ENCODE results near the gene NRIP3.
"Not testable (repeated sequence)": the region's sequence is repeated elsewhere in the genome, so short reads cannot be mapped to it uniquely, and the experiment has no call there.

Gene NRIP3

DNA sequence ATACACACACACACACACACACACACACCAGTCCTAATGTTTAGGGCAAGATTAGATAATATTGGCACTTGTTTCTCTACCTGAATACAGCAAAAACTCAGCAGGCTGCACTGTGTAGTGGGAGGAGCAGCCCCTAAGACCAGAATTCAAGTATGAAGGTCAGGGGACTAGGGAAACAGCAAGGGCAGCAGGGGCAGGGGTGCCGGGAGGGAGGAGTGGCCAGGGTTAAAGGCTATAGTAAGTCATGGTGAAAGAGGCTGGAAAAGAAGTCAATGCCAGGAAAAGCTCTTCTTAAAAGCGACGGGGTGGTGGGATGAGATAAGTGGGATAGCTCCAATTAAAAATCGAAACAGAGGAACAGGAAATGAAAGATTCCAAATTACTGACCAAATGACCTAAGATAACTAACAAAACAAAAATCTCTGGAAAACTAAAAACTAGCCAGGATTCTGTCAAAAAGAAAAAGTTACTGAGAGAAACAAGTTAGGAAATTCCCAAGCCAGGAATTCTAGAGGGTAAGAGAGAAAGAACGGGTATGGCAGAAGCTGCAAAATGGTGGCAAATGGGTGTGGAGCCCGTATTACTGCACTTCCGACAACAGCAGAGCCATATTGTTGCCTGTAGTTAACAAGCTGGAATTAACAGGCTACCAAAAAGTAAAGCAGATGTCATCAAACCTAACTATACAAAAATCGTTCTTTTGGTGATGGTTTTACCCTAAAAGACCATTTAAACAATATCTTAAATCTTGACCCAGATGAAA is 62.3 kb downstream of the NRIP3 start:
- TF ChIP-seq SUZ12 (IDR thresholded peaks at IDR 0.05) (no peak), TARDBP (IDR thresholded peaks at IDR 0.05) (no peak), ELF4 (IDR thresholded peaks at IDR 0.05) (no peak), FOXM1 (IDR thresholded peaks at IDR 0.05; ENCODE audit: borderline replicate concordance) (no peak), ARNT (IDR thresholded peaks at IDR 0.05) (no peak), FOXA1 (IDR thresholded peaks at IDR 0.05) (no peak), L3MBTL2 (conservative IDR thresholded peaks at IDR 0.05) (no peak), HDGF (IDR thresholded peaks at IDR 0.05; ENCODE audit: borderline replicate concordance) (no peak), SP1 (IDR thresholded peaks at IDR 0.05) (no peak), FOXK2 (IDR thresholded peaks at IDR 0.05) (no peak), BHLHE40 (IDR thresholded peaks at IDR 0.05; ENCODE audit: borderline replicate concordance) (no peak), LEF1 (IDR thresholded peaks at IDR 0.05; ENCODE audit: borderline replicate concordance) (no peak), ZNF384 (IDR thresholded peaks at IDR 0.05) (no peak), NFRKB (IDR thresholded peaks at IDR 0.05) (no peak), CTBP1 (IDR thresholded peaks at IDR 0.05; ENCODE audit: borderline replicate concordance) (no peak)
- TF ChIP-seq, protein P1, sequence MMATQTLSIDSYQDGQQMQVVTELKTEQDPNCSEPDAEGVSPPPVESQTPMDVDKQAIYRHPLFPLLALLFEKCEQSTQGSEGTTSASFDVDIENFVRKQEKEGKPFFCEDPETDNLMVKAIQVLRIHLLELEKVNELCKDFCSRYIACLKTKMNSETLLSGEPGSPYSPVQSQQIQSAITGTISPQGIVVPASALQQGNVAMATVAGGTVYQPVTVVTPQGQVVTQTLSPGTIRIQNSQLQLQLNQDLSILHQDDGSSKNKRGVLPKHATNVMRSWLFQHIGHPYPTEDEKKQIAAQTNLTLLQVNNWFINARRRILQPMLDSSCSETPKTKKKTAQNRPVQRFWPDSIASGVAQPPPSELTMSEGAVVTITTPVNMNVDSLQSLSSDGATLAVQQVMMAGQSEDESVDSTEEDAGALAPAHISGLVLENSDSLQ (IDR thresholded peaks at IDR 0.05), result no peak
- DNase-seq (ENCODE audit: extremely low spot score), result no peak
- CTCF ChIA-PET, result no interaction called here
- POLR2A ChIA-PET, result no interaction called here

DNA sequence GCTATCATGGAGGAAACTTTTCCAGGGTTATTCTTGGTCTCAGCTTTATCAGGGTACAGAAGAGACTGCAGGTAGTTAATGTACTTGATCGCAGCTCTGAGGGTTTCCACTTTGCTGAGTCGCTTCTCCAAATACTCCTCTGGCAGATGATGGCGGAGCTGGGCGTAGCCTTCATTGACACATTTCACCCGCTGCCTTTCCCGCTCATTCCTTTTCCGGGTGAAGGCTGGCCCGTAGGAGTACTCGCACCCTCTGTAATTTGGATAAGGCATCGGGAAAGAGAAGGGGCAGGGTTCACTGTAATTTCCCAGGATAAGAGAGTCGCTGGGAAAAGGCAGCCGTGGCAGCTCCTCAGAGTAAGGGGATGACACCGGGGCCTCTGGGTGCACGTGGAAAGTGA is 66.1 kb downstream of the NRIP3 start:
- CTCF ChIA-PET, result no interaction called here
- POLR2A ChIA-PET, result no interaction called here
- no peak for TF ChIP-seq FOXM1 (IDR thresholded peaks at IDR 0.05; ENCODE audit: borderline replicate concordance)
- TF ChIP-seq, protein P1 (IDR thresholded peaks at IDR 0.05), result no peak
- TF ChIP-seq SUZ12 (IDR thresholded peaks at IDR 0.05), result no peak
- no peak for TF ChIP-seq ELF4 (IDR thresholded peaks at IDR 0.05)
- TF ChIP-seq CTBP1 (IDR thresholded peaks at IDR 0.05; ENCODE audit: borderline replicate concordance), result no peak
- TF ChIP-seq ZNF384 (IDR thresholded peaks at IDR 0.05), result no peak
- no peak for TF ChIP-seq LEF1 (IDR thresholded peaks at IDR 0.05; ENCODE audit: borderline replicate concordance)
- TF ChIP-seq NFRKB (IDR thresholded peaks at IDR 0.05), result no peak
- no peak for TF ChIP-seq TARDBP (IDR thresholded peaks at IDR 0.05)
- no peak for DNase-seq (ENCODE audit: extremely low spot score)

DNA sequence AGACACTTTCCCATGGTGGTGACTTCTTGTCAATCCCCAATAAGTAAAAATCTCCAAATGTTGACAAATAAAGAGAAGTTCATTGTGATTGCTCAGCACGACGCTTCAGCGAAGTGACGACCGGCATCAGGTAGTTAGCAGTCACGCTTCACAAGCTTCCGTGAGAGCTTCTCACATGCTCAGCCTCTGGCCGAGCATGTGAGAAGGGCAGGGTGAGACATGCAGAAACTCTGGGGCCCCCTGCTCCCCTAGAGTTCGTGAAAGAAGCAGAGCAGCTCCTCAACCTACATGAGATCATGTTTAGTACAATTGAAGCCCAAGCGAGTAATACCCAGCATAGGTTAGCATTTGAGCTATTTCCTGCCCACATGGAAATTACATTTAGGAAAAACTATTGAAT is 66.6 kb downstream of the NRIP3 start:
- CTCF ChIA-PET, result interaction anchor here (0.6 kb wide), 1 partner anchor 14 kb away, joined by 5 read pairs; no protein-coding TSS in a partner anchor
- POLR2A ChIA-PET, result no interaction called here
- DNase-seq (ENCODE audit: extremely low spot score), result no peak
- no peak for TF ChIP-seq SUZ12 (IDR thresholded peaks at IDR 0.05)
- TF ChIP-seq NFRKB (IDR thresholded peaks at IDR 0.05), result no peak
- no peak for TF ChIP-seq LEF1 (IDR thresholded peaks at IDR 0.05; ENCODE audit: borderline replicate concordance)
- TF ChIP-seq TARDBP (IDR thresholded peaks at IDR 0.05), result no peak
- no peak for TF ChIP-seq ELF4 (IDR thresholded peaks at IDR 0.05)
- TF ChIP-seq FOXM1 (IDR thresholded peaks at IDR 0.05; ENCODE audit: borderline replicate concordance), result no peak
- TF ChIP-seq ZNF384 (IDR thresholded peaks at IDR 0.05), result no peak
- no peak for TF ChIP-seq CTBP1 (IDR thresholded peaks at IDR 0.05; ENCODE audit: borderline replicate concordance)

DNA sequence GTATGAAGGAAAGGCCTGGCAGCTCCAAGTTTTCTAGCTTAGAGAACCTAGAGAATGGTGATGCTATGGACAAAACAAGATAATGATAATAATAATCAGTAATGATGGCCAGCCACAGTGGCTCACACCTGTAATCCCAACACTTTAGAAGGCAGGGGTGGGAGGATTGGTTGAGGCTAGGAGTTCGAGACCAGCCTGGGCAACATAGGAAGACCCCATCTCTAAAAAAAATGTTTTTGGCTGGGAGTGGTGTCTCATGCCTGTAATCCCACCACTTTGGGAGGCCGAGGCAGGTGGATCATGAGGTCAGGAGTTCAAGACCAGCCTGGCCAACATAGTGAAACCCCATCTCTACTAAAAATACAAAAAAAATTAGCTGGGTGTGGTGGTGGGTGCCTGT is 68.0 kb downstream of the NRIP3 start:
- DNase-seq (ENCODE audit: extremely low spot score); POLR2A ChIA-PET; CTCF ChIA-PET: not testable (repeated sequence)

GRCh38 chr11:8934742-8935488 is 68.9 kb downstream of the NRIP3 start:
- no peak for DNase-seq (ENCODE audit: extremely low spot score)
- TF ChIP-seq FOXA1 (IDR thresholded peaks at IDR 0.05), result no peak
- no peak for TF ChIP-seq FOXM1 (IDR thresholded peaks at IDR 0.05; ENCODE audit: borderline replicate concordance)
- TF ChIP-seq ZNF384 (IDR thresholded peaks at IDR 0.05), result no peak
- no peak for TF ChIP-seq FOXK2 (IDR thresholded peaks at IDR 0.05)
- no peak for TF ChIP-seq NFRKB (IDR thresholded peaks at IDR 0.05)
- no peak for TF ChIP-seq HDGF (IDR thresholded peaks at IDR 0.05; ENCODE audit: borderline replicate concordance)
- no peak for TF ChIP-seq SP1 (IDR thresholded peaks at IDR 0.05)
- TF ChIP-seq TARDBP (IDR thresholded peaks at IDR 0.05), result no peak
- no peak for TF ChIP-seq SUZ12 (IDR thresholded peaks at IDR 0.05)
- no peak for TF ChIP-seq BHLHE40 (IDR thresholded peaks at IDR 0.05; ENCODE audit: borderline replicate concordance)
- TF ChIP-seq CTBP1 (IDR thresholded peaks at IDR 0.05; ENCODE audit: borderline replicate concordance), result no peak
- TF ChIP-seq LEF1 (IDR thresholded peaks at IDR 0.05; ENCODE audit: borderline replicate concordance), result no peak
- TF ChIP-seq ELF4 (IDR thresholded peaks at IDR 0.05), result no peak
- no peak for TF ChIP-seq ARNT (IDR thresholded peaks at IDR 0.05)
- ChIA-PET POLR2A (interaction anchor here (0.6 kb wide), 1 partner anchor 29 kb away, joined by 3 read pairs; the partner anchor contains the start of gene TMEM9B), CTCF (interaction anchor here (0.7 to 0.9 kb wide), 2 partner anchors 21 to 330 kb away, joined by 3 to 5 read pairs; no protein-coding TSS in a partner anchor)

GRCh38 chr11:8933931-8934330 is 69.9 kb downstream of the NRIP3 start:
- TF ChIP-seq ARNT (IDR thresholded peaks at IDR 0.05), result no peak
- TF ChIP-seq FOXA1 (IDR thresholded peaks at IDR 0.05), result no peak
- no peak for TF ChIP-seq ELF4 (IDR thresholded peaks at IDR 0.05)
- TF ChIP-seq, protein P1 (IDR thresholded peaks at IDR 0.05), result no peak
- TF ChIP-seq TARDBP (IDR thresholded peaks at IDR 0.05), result no peak
- no peak for TF ChIP-seq SUZ12 (IDR thresholded peaks at IDR 0.05)
- ChIA-PET CTCF (interaction anchor here (1.0 to 1.2 kb wide), 2 partner anchors 8 to 20 kb away, joined by 3 read pairs; no protein-coding TSS in a partner anchor), POLR2A (no interaction called here)
- DNase-seq (ENCODE audit: extremely low spot score), result no peak

Data from HEK293T (cell line).